Measurements from ENCODE around the gene ROR1. TPM values are rescaled to one million over a fixed set of nuclear protein-coding genes. Genes with fewer than 3 reads are reported as not detected.
A peak's percentile ranks its signal among the peaks of the same experiment; 100 is the strongest.

ROR1 gene
- polyA plus RNA-seq, 3 donors, result 22.6 to 31.2 (median 28.9) TPM

DNA sequence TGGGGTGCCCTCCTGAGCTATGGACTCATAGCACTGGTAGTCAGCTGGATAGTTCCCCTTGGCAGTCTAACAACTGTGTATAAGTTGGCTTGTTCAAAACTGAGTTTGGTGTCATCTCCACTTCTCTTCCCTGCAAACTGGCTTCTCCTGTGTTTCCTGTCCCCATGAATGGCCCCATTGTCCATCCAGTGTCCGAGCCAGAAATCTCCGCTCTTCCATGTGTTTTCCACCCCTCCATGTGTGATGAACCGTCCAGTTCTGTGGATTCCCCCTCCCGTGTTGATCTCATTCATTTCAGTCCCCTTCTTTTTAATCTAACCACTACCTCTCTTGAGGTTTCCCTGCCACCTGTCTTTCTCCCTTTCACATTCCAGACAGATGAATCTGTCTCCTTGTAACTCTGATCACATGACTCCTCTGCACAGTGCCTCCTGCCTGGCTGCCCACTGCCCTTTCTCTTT lies 195.7 kb downstream of the ROR1 start:
- no peak for DNase-seq

DNA sequence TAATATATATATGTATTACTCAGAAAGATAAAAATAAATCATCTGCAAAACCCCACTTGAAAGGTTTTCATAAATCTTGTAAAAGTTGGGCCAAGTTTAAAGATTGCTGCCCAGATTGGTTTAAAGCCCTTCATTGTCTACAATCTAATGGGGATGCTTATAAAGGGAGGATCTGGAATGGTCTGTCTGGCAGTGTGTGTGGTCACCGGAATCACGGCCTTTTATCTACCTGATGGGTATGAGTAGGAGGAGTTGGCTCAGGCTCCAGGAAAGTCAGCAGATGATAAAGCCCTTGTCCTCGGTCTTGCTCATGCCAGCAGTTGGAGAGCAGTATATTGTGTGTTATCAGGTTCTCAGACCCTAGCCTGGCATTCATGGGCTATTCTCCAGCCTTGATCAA lies 197.7 kb downstream of the ROR1 start:
- DNase-seq, result no peak

DNA sequence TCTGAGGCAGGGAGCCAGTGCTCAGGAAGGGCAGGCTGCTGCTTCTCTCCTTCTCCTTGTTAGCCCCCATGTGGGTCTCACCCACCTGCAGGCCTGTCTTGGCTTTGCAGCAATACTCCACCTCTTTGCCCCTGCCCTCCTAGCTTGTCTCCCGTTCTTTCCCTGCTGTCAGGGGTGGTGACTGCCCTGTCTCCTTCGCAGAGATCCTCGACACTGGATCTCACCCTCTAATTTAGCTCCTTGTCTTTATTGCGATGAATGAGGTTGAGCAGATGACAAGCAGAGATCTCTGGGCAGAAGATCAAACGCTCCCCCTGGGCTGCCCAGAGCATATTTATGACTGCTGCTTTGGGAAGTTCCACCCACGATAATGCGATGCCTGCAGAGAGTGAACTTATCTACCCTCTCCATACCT lies 199.2 kb downstream of the ROR1 start:
- DNase-seq, result no peak

DNA sequence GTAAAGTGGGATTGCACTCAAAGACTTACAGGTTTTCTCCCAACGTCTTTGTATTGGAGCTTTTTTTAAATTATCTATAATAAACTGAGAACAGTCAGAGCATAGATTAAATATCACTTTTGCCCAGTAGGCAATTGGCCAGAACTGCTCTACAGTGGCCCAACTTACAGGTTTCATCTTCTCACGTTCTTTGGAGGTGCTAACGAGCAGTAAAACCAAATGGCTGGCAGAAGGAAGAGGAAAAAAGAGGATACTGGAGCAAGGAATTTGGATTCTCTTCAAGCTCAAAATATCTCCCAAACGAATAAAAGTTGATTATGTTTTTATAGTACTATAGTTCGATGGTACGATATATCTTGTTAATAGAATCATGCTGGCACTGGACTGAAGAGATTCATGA lies 201.1 kb downstream of the ROR1 start:
- DNase-seq, result no peak

DNA sequence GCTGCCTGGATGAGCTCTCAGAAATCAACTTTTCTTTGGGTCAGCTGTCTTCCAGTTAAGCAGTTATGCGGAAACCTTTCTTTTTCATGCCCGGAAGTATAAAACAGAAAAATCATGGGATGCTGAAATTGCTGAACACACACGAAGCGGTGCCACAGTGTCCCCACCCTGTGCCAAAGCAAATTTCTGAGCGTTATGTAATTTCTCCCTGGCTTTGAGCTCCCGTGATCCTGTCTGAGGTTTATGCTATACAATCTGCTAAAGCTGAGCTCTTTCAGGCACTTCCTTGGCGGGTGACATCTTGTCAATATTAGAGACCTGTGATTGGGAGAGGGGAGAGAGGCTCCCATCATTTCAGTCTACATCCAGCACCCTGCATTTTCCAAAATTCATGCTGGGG lies 201.7 kb downstream of the ROR1 start:
- DNase-seq, result no peak

DNA sequence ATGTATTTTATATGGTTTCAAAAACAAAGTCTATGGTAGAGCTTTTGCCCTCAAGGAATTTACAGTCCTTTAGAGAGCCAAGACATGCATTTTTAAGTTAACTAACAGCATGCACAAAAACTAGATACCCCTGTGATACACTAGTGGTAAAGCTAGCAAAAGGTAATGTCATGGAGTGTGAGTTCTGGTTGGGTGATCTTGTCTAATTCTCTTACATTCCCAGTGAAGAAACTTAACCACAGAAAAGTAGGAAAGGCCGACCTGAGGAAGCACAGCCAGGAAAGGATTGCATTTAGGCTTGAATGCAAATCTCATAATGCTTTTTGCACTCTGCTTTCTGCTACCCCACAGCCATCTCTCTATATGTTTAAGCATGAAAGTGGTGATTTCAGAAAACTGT lies 202.2 kb downstream of the ROR1 start:
- no peak for DNase-seq

DNA sequence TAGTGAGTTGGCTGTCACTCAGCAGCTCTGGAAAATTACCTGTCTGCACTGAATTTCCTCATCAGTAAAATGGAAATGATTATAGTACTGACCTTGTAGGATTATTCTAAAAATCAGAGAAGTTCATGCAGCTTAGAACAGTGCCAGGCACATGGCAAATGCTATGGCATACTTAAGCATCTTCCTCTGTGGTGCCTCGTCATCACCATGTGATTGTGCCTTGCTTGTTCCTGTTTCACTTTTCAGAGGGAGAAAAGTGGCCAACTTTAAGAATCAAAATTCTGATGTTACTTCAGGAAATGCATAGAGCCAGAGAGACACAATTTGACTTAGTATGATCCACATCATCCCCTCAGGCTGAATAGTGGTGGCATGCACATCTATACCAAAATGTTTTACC lies 203.6 kb downstream of the ROR1 start:
- no peak for DNase-seq

DNA sequence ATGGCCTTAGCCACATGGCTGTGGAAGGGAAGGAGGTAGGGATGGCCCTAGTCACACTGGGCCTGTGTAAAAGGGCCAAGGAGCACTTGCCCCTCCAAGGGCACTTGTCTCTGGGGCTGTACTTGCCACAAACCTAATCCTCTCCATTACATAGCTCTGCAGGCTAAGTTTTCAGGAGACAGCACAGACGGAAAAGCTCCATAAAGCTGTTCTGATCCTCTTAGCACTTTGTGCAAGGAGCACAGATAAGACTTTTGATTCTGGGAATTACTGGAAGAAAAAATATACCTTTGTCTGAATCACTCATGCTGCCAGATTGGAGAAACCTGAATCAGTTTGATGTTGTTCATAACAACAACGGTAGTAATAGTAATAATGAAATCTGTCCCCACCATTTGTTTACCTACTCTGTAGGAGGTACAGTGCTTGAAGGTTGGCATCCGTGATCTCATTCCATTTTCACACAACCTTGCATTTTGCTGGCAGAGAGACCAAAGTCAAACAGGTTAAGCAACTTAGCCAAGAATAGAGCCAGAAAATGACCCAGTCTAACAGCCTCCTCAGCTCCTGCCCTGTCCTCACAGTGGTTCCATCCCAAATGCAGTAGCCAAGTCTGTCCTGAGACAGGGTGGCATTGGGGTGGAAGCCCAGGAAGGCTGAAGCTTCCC lies 207.1 kb downstream of the ROR1 start:
- DNase-seq, result no peak

DNA sequence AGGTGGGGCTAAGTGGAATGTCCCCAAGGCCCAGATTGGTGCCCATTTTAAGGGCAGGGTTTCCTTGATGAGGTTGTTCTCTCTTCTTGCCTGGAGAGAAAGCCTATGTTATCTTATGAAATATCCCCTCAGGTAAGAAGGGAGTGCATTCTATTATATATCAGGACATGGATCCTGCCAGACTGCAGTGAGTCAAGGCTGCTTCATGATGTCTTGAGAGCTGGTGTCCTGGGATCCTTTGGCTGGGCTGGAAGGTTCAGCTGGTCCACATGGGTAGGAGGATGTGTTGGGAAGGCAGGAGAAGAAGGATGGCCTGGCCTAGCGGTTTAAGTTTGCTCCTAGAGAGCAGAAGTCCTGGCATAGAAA lies 207.6 kb downstream of the ROR1 start:
- DNase-seq, result no peak

DNA sequence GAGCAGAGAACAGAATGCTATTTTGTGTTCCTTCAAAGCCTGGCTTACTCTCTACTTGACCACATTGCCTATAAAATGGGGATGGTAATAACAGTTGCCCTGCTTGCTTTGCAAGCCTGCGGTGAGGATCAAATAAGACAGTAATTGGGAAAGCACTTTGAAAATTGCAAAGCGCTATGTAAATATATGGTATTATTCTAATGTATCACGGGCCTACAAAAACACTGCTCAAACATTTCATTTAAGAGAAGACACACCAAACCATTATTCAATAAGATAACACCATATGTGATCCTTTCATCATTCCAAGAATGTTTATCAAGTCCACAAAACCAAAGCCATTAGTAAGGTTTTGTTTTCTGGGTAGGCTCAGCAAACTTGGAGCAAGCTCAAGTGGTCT lies 208.4 kb downstream of the ROR1 start:
- DNase-seq, result no peak

DNA sequence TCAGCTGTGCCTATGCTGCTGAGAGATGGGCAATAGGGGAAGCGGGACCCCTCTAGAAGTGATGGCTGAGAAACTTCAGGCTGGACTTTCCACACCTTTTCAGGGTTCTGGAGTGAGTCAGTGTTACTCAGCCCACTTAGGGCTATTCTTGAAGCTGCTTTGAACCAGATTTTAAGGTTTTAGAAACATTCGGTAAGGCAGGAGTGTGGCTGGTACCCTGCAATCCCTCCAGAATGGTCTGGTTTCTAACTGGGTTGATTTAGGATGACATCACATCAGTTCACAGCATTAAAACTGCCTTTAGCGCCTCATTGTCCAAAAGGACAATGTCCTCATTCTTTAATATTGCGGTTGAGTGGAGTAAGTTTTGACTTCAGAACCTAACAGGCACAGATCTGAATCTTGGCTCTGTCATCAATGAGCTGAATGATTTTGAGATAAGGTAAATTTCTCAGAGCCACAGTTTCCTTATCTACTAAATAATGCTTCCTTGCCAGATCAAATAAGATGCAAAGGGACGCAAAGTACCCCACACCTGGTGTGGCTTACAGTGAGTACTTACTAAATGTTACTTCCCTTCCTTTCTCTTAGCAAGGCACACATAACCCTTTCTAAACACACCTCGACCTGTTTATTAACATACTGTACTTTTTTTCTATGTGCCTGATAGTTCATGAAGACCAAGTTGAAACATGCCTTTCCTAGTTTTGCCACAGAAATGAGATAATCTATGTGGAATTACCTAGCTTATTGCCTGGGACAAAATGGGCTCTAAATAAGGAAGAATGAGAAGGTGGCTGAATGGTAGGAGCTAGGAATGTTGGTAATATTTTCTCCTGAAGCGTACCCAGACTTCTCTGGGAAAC lies 209.8 kb downstream of the ROR1 start:
- no peak for DNase-seq

DNA sequence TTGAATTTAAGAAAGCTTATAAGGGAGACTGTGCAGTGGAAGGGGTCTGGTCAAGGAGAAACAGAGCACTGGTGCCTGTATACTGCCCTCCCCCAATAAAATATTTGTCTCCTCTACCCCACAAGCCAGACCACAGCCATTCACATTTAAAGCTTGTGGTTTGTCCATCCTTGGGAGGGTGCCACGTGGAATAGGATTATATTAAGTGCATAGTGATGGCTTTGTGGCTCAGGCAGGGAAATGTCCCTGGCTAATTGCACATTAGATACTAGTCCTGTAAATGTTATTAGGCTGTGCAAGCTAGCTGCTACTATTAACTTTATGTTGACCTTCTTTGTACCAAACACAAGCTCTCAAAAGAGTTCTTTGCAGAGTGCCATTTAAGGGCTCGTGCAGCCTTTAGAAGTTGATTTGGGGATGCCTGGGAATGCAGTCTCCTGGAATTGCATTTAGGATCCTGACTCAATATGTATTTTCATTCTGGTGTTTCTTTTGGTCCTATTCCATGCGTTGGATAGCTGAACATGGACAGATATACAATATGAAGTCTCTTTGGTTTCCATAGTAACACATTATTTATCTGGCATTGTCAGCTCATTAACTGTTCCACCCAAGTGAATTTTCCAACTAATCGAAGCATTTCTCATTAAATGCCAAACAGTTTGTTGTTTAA lies 210.6 kb downstream of the ROR1 start:
- DNase-seq, result no peak

DNA sequence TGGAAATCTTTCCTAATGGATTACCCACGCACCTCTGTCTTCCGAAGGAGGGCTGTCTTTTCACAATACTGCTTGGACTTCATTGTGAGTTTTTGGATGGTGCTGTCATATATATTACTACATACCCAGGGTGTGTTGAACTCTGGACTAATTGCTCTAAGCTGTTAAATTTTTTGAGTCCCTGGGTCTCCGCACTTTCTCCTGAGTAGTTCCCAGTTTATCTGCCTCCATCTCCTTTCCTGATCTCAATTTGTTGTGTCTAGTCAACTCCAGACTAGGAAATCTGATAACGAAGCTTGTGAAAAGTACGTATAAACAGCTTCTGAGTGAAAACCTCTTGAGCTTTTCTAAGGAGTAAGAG lies 211.1 kb downstream of the ROR1 start:
- DNase-seq, result no peak

DNA sequence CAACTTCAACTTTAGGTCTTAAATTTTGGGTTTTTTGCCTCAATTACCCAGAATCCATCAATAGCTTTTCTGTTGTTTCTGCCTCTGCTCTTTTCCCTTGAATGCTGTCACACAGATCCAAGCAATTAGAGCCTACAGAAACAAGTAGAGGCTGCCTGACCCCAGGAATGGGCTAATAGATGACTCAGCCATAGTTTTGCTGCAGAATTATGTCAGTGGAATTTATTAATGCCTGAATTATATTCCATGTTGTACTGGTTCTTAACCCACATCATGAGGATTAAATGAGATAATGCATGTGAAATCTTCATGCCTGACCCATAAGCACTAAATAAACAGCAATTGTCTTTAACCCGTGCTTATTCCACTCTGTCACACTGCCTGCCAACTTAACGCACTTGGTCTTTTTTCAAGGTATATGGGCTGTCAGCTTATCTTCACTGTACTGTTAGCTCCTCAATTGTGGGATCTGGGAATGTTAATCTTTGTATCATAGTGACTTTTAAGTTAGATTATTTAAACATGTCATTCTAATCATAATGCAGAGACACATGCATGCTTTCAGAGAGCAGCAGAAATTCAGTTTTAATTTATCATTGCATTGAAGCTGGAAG lies 213.3 kb downstream of the ROR1 start:
- no peak for DNase-seq

DNA sequence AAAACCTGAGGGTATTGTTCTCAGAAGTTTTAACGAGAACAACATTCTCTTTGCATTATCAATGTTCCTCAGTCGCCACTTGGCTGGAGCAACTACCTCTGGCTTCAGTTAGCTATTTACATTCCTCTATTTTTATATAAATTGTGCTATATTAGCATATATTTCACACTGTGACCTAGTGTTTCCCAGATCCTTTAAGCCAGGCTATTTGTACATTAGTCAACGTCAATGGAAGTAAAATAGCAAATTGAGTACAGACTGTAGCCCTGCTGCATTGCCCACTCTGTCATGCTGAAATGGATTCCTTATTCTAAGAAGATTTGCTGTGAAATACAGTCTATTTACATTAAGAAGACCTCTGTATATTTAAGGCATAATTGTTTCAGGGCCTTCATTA lies 213.8 kb downstream of the ROR1 start:
- no peak for DNase-seq

DNA sequence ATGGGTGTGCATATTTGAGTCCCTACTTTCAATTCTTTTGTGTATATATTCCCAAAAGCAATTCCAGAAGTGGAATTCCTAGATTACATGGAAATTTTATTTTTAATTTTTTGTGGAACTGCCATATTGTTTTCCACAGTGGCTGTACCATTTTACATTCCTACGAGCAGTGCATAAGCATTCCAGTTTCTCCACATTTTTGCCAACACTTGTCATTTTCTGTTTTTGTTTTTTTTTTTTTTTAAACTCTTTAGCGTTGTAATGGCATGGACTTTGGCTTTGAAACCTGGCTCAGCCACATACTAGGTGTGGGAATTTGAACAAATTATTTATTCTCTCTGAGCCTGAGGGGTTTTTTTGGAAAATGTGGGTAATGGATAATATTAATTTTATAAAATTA lies 215.1 kb downstream of the ROR1 start:
- no peak for DNase-seq

DNA sequence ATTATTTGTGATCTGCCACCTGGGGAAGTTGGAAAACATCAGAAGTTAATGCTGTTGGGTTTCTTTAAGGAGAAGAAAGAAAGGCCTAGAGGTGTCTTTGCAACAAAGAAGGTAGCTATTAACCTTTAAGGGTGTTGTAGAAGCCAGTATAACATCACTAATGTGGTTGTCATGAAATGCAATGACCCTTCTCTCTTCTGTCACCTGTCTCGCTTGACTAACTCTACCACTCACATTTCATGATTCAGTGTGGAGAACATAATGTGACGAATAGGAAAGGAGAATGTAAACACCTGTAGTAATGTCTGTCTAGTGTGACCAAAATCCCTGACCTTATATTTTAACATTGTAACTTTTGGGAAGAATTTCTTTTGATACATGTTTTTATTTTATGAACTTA lies 217.9 kb downstream of the ROR1 start:
- peak; percentile 29 for DNase-seq

DNA sequence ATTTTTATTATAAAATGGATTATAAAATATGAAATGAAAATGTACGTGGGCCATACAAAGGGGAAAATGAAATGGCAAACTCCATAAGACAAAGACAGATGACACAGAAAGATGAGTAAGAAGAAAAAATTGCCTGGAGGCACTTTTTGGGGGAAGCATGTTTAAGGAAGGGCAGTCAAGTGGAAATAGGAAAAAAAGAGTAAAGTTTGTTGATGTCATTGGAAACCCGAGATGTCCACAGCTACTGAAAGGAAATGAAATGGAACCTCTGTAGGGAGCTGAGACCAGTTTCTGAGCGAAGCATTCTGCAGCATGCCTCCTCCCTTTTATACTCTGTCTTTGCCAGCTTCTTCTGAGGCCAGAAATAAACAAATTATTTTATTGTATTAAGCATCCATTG lies 226.2 kb downstream of the ROR1 start:
- DNase-seq, result peak; percentile 71

DNA sequence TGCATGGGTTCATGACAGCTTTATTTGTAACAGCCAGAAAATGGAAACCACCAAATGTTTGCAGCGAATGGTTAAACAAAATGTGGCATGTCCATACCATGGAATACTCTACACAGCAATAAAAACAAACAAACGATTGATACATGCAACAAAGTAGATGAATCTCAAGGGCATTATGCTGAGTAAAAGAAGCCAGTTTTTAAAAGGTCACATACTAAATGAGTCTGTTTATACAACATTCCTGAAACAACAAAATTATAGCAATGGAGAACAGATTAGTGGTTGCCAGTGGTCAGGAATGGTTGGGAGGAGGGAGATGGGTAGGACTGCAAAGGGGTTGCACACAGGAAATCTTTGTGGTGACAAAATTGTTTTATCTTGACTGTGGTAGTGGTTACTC lies 227.2 kb downstream of the ROR1 start:
- DNase-seq, result no peak

DNA sequence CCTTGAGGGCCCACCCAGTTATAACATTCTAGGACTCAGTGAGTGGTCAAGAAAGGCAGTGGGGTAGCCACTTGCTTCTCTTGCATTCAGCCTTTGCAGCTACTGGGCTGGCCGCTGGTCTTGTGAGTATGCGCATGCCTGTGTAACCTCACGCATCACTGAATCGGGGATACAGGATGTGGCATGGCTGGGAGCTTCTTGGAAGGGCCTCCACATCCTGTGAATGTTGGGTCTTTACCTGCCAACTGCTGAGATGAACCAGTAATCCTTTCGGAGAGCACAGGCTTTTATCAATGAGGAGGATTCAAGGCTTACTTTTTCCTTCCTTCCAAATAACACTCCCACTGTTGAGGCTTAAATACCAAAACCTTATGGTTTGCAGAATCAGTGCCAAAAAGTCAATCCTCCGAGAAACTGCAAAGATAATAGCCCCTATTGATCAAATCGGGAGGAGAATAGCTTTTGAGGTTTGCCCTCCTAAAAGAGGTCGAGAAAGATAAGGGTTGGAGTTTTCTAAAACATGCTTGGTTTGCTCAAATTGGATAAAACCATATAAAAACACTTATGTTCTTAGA lies 230.7 kb downstream of the ROR1 start:
- no peak for DNase-seq

DNA sequence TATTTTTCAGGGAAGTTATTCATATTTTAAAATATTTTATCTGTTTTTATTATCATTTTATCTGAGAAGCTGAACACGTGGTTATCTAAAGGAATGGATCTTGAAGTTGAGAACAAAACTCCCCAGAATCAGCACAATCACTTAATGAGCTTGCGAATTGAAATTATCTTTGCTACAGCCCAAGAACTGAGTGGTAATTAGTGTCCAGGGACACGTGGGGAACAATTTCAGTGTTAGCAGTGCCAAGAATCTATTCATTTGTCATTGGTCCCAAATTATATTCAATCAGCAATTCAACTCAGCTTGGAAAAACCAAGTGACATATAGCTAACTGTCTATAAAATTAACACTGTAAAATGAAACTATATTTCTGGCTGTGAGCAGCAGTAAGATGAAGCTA lies 232.0 kb downstream of the ROR1 start:
- no peak for DNase-seq
